ENCODE measurements around the gene TBC1D30.

GRCh38 chr12:64922853-64923252 lies 98.4 kb downstream of the TBC1D30 start:
- no peak for TF ChIP-seq EP300 (IDR thresholded peaks at IDR 0.05)
- no peak for TF ChIP-seq CTCF (IDR thresholded peaks at IDR 0.05)
- no peak for TF ChIP-seq CHD2 (IDR thresholded peaks at IDR 0.05; ENCODE audit: low read length, partially characterized antibody)
- TF ChIP-seq, protein P1, sequence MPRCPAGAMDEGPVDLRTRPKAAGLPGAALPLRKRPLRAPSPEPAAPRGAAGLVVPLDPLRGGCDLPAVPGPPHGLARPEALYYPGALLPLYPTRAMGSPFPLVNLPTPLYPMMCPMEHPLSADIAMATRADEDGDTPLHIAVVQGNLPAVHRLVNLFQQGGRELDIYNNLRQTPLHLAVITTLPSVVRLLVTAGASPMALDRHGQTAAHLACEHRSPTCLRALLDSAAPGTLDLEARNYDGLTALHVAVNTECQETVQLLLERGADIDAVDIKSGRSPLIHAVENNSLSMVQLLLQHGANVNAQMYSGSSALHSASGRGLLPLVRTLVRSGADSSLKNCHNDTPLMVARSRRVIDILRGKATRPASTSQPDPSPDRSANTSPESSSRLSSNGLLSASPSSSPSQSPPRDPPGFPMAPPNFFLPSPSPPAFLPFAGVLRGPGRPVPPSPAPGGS (IDR thresholded peaks at IDR 0.05), result no peak
- TF ChIP-seq CBX2 (IDR thresholded peaks at IDR 0.05; ENCODE audit: borderline replicate concordance, low read depth), result no peak
- TF ChIP-seq MYC (IDR thresholded peaks at IDR 0.05; ENCODE audit: borderline replicate concordance, low read length), result no peak
- no peak for TF ChIP-seq RAD21 (conservative IDR thresholded peaks at IDR 0.05 in 1 of 2, IDR thresholded peaks at IDR 0.05 in 1 of 2)
- no peak for TF ChIP-seq CEBPB (IDR thresholded peaks at IDR 0.05)
- no peak for TF ChIP-seq POLR2A (IDR thresholded peaks at IDR 0.05; ENCODE audit: low read length)
- no peak for TF ChIP-seq MAX (IDR thresholded peaks at IDR 0.05)
- TF ChIP-seq KDM5A (IDR thresholded peaks at IDR 0.05), result no peak
- TF ChIP-seq RCOR1 (IDR thresholded peaks at IDR 0.05; ENCODE audit: low read depth, low read length), result no peak
- no peak for TF ChIP-seq ESRRA (IDR thresholded peaks at IDR 0.05; ENCODE audit: borderline replicate concordance, low read length)

Data from A549 (cell line).